Ishikawa (cell line): ENCODE measurements around the gene GPR52.

Experiments
- CEBPB ChIP-seq: IDR thresholded peaks from 2 replicates; pipeline ENCODE4 v1.6.1; 2012
- CREB1 ChIP-seq: IDR thresholded peaks from 2 replicates; pipeline ENCODE4 v1.6.1; 2012; ENCODE audit warnings: low read depth
- EGR1 ChIP-seq: IDR thresholded peaks from 2 replicates; pipeline ENCODE4 v1.6.1; 2012
- EP300 ChIP-seq: IDR thresholded peaks from 2 replicates; pipeline ENCODE4 v1.6.1; 2012; ENCODE audit warnings: borderline replicate concordance
- FOXM1 ChIP-seq: IDR thresholded peaks from 2 replicates; pipeline ENCODE4 v1.6.1; 2012; ENCODE audit warnings: low read depth, borderline replicate concordance
- MAX ChIP-seq: IDR thresholded peaks from 2 replicates; pipeline ENCODE4 v1.6.1; 2012
- NFIC ChIP-seq: IDR thresholded peaks from 2 replicates; pipeline ENCODE4 v1.6.1; 2012
- RAD21 ChIP-seq: IDR thresholded peaks from 2 replicates; pipeline ENCODE4 v1.6.1; 2012; ENCODE audit warnings: low read depth
- REST ChIP-seq: IDR thresholded peaks from 2 replicates; pipeline ENCODE4 v1.6.1; 2012; ENCODE audit warnings: low read depth, mild to moderate bottlenecking
- TAF1 ChIP-seq: IDR thresholded peaks from 2 replicates; pipeline ENCODE4 v1.6.1; 2012; ENCODE audit warnings: low read depth, mild to moderate bottlenecking
- TCF12 ChIP-seq: IDR thresholded peaks from 2 replicates; pipeline ENCODE4 v1.6.1; 2012; ENCODE audit warnings: low read depth
- TEAD4 ChIP-seq: IDR thresholded peaks from 2 replicates; pipeline ENCODE4 v1.6.1; 2012
- USF1 ChIP-seq: IDR thresholded peaks from 2 replicates; pipeline ENCODE4 v1.6.1; 2012
- YY1 ChIP-seq: IDR thresholded peaks from 2 replicates; pipeline ENCODE4 v1.6.1; 2012; ENCODE audit warnings: low read depth
- ZBTB7A ChIP-seq: IDR thresholded peaks from 2 replicates; pipeline ENCODE4 v1.6.1; 2012; ENCODE audit warnings: low read depth

Gene GPR52

GRCh38 chr1:174413632-174414031 is 34.1 kb upstream of the GPR52 start:
- TF ChIP-seq TEAD4, result no peak
- no peak for TF ChIP-seq USF1
- no peak for TF ChIP-seq RAD21
- no peak for TF ChIP-seq CREB1
- TF ChIP-seq NFIC, result no peak

GRCh38 chr1:174414203-174414602 is 33.6 kb upstream of the GPR52 start:
- TF ChIP-seq YY1 (no peak), FOXM1 (no peak), NFIC (no peak), TEAD4 (no peak), REST (no peak), MAX (no peak), USF1 (no peak), CEBPB (no peak), EP300 (no peak), TCF12 (no peak), RAD21 (no peak), ZBTB7A (no peak), CREB1 (no peak), TAF1 (no peak), EGR1 (no peak)

GRCh38 chr1:174415506-174415905 is 32.3 kb upstream of the GPR52 start:
- TF ChIP-seq TCF12 (no peak), RAD21 (no peak), TAF1 (no peak), EGR1 (no peak), TEAD4 (no peak), CEBPB (no peak), EP300 (no peak)

GRCh38 chr1:174417921-174418320 is 29.8 kb upstream of the GPR52 start:
- no peak for TF ChIP-seq REST
- TF ChIP-seq RAD21, result no peak
- TF ChIP-seq NFIC, result no peak
- TF ChIP-seq CEBPB, result no peak
- no peak for TF ChIP-seq FOXM1
- TF ChIP-seq CREB1, result no peak

GRCh38 chr1:174425121-174425520 is 22.6 kb upstream of the GPR52 start:
- TF ChIP-seq CEBPB (no peak), USF1 (no peak), MAX (no peak), REST (no peak), CREB1 (no peak), EGR1 (no peak), TAF1 (no peak), NFIC (no peak), TEAD4 (no peak), ZBTB7A (no peak), RAD21 (no peak), TCF12 (no peak), EP300 (no peak), YY1 (no peak), FOXM1 (no peak)
